ENCODE results near the gene ZNF428. TPM values are rescaled to one million over a fixed set of nuclear protein-coding genes. Genes with fewer than 3 reads are reported as not detected.

ZNF428 gene
- total RNA-seq, 1 experiment from 2014 or later: 46.8 TPM

GRCh38 chr19:43596842-43597461 is 22.5 kb downstream of the ZNF428 start:
- Histone ChIP-seq H3K4me1 (ENCODE audit: insufficient read depth, low read length) (peaks cover 14% of the 10 kb centered on the region), H3K27ac (ENCODE audit: low read length) (peak overlapping the region; percentile 80), H3K9me3 (ENCODE audit: low read length) (no peaks in the 10 kb centered on the region), H3K36me3 (ENCODE audit: low read depth, low read length) (no peaks in the 10 kb centered on the region; the same call in 1 of the 2 replicates), H2AFZ (ENCODE audit: low read length) (peak overlapping the region; percentile 85), H3K4me3 (ENCODE audit: low read length) (peak overlapping the region; percentile 78), H3K9ac (ENCODE audit: low read length) (peak overlapping the region; percentile 86), H4K20me1 (ENCODE audit: low read length) (no peaks in the 10 kb centered on the region), H3F3A (ENCODE audit: low read length, unreplicated experiment) (no peaks in the 10 kb centered on the region), H3K79me2 (ENCODE audit: low read length) (peaks cover 47% of the 10 kb centered on the region), H3K27me3 (ENCODE audit: low read length) (no peaks in the 10 kb centered on the region), H3K4me2 (ENCODE audit: low read length) (peak overlapping the region; percentile 91), H3K9me2 (replicated peaks; ENCODE audit: low read length) (no peaks in the 10 kb centered on the region)
- no TSS peak for BruUV-seq (replicated peaks)
- DNase-seq (no peak), ATAC-seq (no peak)
- intact Hi-C loops (cut with micrococcal nuclease): loop anchor here (1.0 kb wide), 1 partner anchor 22 kb away; the partner anchor contains the start of genes PINLYP and XRCC1
- TF ChIP-seq EZH2 (IDR thresholded peaks at IDR 0.05; ENCODE audit: low read length, unreplicated experiment) (no peak), CTCF (conservative IDR thresholded peaks at IDR 0.05; ENCODE audit: low read depth, low read length) (no peak), EZH2phosphoT487 (IDR thresholded peaks at IDR 0.05; ENCODE audit: borderline replicate concordance, low read length) (no peak)
- ChIA-PET POLR2A (ENCODE audit: unreplicated experiment) (no interaction called here), CTCF (interaction anchor here (0.5 kb wide), 1 partner anchor 1308 kb away, joined by 6 read pairs; no protein-coding TSS in a partner anchor)

- TSS peak; percentile 64 for BruUV-seq (replicated peaks)
- ChIA-PET POLR2A (ENCODE audit: unreplicated experiment) (interaction anchor here (0.5 to 1.1 kb wide), 2 partner anchors 41 to 72 kb away, joined by 3 to 6 read pairs; no protein-coding TSS in a partner anchor), CTCF (interaction anchor here (0.5 kb wide), 1 partner anchor 130 kb away, joined by 3 read pairs; no protein-coding TSS in a partner anchor)
- H3K9ac ChIP-seq (ENCODE audit: low read length): peak within 1 kb of the TSS; percentile 86
- peaks cover 14% of the 10 kb centered on the region for H3K4me1 ChIP-seq (ENCODE audit: insufficient read depth, low read length)
- peaks cover 47% of the 10 kb centered on the region for H3K79me2 ChIP-seq (ENCODE audit: low read length)
- H3F3A ChIP-seq (ENCODE audit: low read length, unreplicated experiment): no peaks in the 10 kb centered on the region
- no peaks in the 10 kb centered on the region for H3K9me2 ChIP-seq (replicated peaks; ENCODE audit: low read length)
- H3K9me3 ChIP-seq (ENCODE audit: low read length): no peaks in the 10 kb centered on the region
- intact Hi-C loops (cut with micrococcal nuclease): loop anchor here (1.0 to 2.0 kb wide), 2 partner anchors 21 to 61 kb away; partner anchors contain the start of genes PINLYP and XRCC1
- no peaks in the 10 kb centered on the region for H4K20me1 ChIP-seq (ENCODE audit: low read length)
- TF ChIP-seq EZH2phosphoT487 (IDR thresholded peaks at IDR 0.05; ENCODE audit: borderline replicate concordance, low read length): no peak
- TF ChIP-seq CTCF (conservative IDR thresholded peaks at IDR 0.05; ENCODE audit: low read depth, low read length): no peak
- no peak for TF ChIP-seq EZH2 (IDR thresholded peaks at IDR 0.05; ENCODE audit: low read length, unreplicated experiment)
- peak within 1 kb of the TSS; percentile 88 for H2AFZ ChIP-seq (ENCODE audit: low read length)
- H3K4me2 ChIP-seq (ENCODE audit: low read length): peak within 1 kb of the TSS; percentile 93
- peak within 1 kb of the TSS; percentile 80 for H3K27ac ChIP-seq (ENCODE audit: low read length)
- ATAC-seq: peak; percentile 75
- H3K36me3 ChIP-seq (ENCODE audit: low read depth, low read length): no peaks in the 10 kb centered on the region; the same call in 1 of the 2 replicates
- H3K4me3 ChIP-seq (ENCODE audit: low read length): peak within 1 kb of the TSS; percentile 78
- DNase-seq: peak; percentile 99
- H3K27me3 ChIP-seq (ENCODE audit: low read length): no peaks in the 10 kb centered on the region
Observed at GRCh38 chr19:43595999-43596841, 23.2 kb downstream of the ZNF428 start, which contains the start of the genes IRGQ and ZNF576. Gene IRGQ, minus strand, starts transcription at chr19:43596134. Its CDS starts 796 bp downstream, at chr19:43595338. Gene ZNF576, plus strand, starts transcription at chr19:43596595. Its CDS starts 514 bp downstream, at chr19:43597109.
